Lower leg skin (tissue), 3 donors: ENCODE data around the gene MIER1.

ENCODE experiments used
- CTCF ChIP-seq, 3 donors: fragments of 450-650 bp; IDR thresholded peaks; one replicate each; pipeline ENCODE4 v1.5.1; 2016; ENCODE audit warnings: antibody characterized with exemption in 3 of 3, mild to moderate bottlenecking in 3 of 3, moderate library complexity in 2 of 3
- POLR2A ChIP-seq, 2 donors: fragments of 450-650 bp; IDR thresholded peaks; one replicate each; pipeline ENCODE4 v1.6.1; 2016 to 2017; ENCODE audit warnings: antibody characterized with exemption in 2 of 2, mild to moderate bottlenecking in 1 of 2, moderate library complexity in 1 of 2

- TF ChIP-seq CTCF (IDR thresholded peaks at IDR 0.05) = no peak
- TF ChIP-seq POLR2A (IDR thresholded peaks at IDR 0.05) = no peak
Measured at GRCh38 chr1:66998972-66999371, 74.2 kb downstream of the MIER1 start.
